Activated naive CD4-positive, alpha-beta T cell treated with anti-CD3 and anti-CD28 coated beads, Interleukin-2, amount 50 U/mL, for 16 hours (primary cell): ENCODE results near the gene SH3GL3.

Experiments
- DNase-seq: peaks from one replicate; pipeline ENCODE4 v3.0.0-alpha.2; 2020

Gene SH3GL3

DNA sequence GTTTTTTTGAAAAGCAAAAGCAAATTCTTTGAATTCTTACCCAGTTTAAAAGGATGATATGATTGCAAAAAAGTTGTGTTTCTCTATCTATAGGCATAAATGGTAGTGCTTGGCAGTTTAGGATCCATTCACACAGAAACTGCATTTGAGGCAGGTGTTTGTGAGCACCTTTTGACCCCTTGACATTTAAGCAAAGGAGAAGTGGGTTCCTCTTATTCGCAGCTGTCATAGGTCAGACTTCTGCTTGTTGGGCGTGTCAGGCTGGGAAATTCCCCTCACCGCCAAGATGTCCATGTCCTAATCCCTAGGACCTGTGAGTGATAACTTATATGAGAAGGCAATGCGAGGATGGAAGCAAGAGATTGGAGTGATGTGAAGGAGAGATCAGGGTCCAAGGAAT is 67.4 kb downstream of the SH3GL3 start:
- no peak for DNase-seq

DNA sequence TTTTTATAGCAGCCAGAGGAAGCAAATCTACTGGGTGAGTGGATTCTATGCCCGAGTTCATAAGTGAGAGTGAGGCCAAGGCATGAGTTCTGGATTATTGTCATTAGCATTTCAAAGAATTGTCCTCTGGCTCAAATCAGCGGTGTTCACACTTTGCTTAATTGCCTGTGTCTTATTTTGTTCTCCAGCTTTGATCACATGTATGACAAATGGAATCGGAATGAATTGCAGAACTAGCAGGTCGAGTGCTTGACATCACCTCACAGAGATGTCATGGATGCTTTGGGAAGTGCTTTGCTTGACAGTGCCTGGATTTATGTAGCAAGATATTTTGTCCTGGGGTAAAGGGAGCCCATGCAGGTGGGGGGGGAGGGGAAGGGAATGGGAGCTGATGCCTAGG is 68.0 kb downstream of the SH3GL3 start:
- DNase-seq = no peak

DNA sequence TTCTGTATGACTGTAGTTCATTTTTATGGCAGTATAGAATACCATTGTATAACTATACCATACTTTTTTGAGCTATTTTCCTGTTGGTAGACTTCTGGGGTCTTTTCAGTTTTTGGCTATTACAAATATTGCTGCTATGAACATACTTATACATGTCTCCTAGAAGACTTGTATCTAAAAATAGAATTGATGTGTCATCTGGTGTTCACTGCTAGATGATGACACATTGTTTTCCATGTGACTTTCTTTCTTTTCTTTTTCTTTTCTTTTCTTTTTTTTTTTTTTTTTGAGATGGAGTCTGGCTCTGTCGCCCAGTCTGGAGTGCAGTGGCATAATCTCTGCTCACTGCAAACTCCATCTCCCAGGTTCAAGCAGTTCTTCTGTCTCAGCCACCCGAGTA is 69.8 kb downstream of the SH3GL3 start:
- DNase-seq = no peak

DNA sequence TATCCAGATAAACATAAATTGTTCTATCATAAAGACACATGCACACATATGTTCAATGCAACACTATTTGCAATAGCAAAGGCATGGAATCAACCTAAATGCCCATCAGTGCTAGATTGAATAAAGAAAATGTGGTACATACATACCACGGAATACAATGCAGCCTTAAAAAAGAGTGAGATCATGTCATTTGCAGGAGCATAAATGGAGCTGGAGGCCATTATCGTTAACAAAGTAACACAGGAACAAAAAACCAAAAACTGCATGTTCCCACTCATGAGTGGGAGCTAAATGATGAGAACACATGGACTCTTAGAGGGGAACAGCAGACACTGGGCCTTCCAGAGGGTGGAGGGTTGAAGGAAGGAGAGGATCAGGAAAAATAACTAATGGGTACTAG is 79.2 kb downstream of the SH3GL3 start:
- no peak for DNase-seq

DNA sequence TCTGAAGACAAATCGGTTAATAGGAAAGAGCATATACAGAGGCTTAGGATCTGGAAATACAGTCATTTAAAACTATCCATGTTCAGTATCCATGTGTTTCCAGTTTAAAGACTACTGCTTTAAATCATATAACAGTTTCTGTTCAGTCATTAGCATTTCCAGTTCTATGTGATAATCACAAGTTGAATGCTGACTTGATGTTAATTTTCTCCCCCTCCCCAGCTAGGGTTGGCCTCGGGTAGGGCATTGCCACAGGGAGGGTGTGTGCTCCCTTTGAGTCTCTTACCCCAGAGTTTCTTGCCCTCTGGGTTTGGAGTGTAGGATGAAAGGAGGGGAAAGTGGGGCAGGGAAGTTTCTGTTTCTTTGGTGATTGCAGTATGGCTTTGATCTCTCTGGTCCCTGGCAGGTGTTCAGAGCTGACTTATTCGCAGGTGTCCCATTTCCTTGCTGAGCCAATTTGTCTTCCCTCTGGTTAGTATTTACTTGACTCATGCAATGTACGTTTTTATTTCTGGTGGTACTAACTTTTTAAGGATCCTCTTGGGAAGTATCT is 86.3 kb downstream of the SH3GL3 start:
- no peak for DNase-seq

DNA sequence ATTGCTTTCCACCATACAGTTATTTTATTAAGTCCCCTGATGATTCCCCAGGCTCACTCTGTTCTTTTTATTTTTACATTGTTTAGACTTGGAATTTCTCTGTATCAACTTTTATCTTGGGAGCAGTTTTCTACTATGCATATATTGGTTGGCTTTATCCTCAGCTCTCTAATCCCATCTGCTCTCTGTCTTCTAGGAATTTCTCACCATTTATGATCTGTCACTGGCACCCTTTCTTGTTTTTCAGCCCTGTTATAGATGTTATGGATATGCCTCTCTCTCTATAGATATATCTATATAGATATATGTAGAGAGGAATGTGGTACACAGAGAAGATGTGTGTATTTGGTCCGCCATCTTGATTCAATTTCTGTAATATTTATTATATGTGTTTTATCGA is 90.5 kb downstream of the SH3GL3 start:
- no peak for DNase-seq

DNA sequence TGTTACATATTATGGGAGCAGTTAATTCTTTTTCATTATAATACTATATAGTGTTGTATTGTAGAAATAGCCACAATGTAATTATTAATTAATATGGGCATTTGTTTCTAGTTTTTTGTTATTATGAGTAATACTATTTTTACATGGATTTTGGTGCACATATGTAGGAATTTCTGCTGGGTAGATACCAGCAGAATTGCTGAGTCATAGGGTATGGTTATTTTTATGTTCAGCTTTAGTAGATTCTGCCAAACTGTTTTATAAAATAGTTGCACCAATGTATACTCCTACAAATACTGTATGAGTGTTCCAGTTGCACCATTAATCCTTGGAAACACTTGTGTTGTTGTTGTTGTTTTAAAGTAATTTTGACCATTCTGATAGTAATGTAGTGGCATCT is 91.5 kb downstream of the SH3GL3 start:
- DNase-seq = no peak

DNA sequence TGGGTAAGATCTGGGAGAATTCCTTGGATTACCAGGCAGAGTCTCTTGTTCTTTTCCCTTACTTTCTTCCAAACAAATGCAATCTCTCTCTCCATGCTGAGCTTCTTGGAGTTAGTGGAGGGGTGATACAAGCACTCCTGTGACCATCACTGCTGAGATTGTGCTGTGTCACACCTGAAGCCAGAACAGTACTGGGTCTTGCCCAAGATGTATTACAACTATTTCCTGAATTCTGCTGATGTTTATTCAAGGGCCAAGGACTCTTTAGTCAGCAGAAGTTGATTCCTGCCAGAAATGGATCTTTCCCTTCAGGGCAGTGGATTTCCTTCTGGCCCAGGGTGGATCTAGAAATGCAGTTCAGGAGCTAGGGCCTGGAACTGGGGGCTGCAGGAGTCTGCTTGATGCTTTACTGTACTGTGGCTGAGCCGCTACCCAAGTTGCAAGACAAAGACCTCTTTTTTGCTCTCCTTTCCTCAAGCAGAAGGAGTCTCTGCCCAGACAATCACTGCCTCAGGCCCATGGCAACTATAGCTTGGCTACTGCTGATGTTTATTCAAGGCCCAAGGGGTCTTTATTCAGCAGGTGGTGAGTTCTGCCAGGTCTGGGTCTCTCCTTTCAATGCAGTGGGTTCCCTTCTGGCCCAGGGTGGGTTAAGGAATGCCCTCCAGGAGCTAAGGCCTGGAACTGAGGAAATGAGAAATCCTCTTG is 98.8 kb downstream of the SH3GL3 start:
- DNase-seq = no peak

DNA sequence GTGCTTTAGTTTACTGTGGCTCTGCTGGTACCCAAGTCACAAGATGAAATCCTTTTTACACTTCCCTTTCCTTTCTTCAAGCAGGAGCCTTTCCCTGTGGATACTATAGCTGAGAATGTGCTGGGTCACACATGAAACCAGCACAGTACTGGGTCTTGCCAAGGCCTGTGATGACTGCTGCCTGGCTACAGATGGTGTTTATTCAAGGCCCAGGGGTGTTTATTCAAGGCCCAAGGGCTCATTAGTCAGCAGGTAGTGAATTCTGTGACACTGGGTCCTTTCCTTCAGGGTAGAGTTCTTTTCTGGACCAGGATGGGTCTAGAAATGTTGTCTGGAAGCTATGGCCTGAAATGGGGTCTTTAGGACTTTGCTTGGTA is 99.4 kb downstream of the SH3GL3 start:
- no peak for DNase-seq

DNA sequence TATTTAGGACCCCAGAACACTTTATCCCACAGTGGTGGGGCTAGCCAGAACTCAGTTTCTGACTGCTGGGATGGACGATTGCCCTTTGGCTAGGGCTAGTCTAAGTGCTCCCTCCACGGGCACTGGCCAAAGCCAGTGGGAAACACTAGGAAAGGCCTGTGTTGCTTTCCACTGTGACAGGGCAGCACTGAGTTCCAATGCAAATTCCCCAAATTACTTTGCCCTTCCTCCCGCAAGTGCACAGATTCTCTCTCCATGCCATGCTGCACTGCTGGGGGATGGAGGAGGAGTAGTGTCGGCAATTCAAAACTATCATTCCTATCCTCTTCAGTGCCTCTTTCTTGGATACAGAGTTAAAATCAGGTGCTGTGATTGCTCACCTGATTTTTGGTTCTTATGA is 100.0 kb downstream of the SH3GL3 start:
- no peak for DNase-seq

DNA sequence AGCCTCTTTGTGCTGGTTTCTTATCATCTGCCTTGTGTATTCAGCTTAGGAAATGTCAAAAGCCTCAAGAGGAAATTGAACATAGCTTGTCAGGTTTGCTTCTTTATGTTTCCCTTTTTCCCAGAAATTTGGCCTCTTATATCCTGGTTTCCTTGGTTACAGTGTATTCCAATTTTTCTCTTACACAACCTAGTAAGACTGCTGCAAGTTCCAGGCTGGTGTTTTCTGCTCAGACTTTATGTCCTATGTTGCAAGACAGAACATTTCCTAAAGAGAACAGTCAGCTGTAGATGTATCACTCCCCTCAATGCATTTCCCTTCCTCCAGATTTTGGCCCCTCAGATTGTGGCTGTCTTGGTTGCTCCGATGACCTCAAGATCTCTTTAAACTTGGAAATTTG is 102.5 kb downstream of the SH3GL3 start:
- no peak for DNase-seq

DNA sequence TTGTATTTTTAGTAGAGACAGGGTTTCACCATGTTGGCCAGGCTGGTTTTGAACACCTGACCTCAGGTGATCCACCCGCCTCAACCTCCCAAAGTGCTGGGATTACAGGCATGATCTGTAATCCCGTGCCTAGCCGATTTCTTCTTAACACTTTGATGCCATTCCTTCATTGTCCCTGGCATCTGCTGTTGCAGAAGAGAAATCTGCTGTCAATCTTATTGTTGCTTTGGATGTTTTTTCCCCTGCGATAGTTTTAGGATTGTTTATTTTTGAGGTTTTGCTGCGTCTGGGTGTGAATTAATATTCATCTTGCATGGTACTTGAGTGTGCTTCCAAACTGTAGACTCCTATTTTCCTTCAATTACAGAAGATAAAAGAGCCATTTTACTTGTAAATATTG is 107.4 kb downstream of the SH3GL3 start:
- no peak for DNase-seq

DNA sequence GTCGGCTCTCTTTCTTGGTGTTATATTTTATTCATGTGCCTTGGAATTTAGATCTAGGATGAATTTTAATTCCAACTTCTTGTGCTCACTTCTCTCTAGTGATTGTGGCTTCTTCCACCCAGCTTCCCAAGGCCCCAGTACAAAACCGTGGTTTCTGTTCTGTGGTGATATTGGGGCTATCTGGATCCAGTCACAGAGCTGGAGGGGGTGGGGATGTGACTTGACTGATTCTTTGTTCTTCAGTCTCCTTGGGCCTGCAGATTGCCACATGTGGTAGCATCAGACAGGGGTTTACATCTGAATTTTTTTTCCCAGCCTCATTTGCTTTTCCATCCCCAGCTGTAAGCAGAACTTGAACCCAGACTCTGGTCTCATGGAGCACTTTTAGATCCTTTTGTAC is 108.2 kb downstream of the SH3GL3 start:
- DNase-seq = no peak

DNA sequence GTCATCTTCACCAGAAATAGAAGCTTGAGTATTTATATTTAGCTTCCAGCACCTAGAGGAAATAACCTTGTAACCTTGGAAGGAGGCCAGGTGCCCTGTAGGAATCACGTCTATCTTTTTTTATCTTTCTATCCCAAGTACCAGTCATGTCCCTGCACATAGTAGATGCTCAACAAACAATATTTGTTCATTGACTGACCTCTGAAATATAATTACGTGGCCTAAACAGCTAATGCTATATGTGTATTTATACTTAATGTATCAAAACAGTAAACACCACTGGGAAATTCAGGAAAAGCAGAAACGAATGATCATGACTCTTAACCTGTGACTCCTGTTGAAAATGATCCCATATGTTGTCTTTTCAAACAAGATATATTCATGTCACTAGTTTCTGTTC is 108.9 kb downstream of the SH3GL3 start:
- DNase-seq = no peak

DNA sequence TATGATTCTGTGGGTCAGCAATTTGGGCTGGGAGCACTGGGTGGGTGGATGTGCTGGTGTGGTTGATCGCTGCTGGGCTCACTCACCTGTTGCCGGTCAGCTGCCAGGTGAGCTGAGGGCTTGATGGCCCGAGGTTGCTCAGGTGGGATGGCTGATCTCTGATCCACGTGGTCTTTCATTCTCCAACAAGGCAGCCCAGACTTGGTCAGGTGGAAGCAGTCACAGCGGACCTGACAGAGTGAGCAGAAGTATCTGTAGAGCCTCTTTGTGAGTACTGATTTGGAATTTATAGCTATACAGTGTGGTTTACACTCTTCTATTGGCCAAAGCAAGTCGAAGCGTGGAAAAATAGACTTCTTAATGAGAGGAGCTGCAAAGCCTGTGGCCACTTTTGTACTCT is 109.6 kb downstream of the SH3GL3 start:
- no peak for DNase-seq

DNA sequence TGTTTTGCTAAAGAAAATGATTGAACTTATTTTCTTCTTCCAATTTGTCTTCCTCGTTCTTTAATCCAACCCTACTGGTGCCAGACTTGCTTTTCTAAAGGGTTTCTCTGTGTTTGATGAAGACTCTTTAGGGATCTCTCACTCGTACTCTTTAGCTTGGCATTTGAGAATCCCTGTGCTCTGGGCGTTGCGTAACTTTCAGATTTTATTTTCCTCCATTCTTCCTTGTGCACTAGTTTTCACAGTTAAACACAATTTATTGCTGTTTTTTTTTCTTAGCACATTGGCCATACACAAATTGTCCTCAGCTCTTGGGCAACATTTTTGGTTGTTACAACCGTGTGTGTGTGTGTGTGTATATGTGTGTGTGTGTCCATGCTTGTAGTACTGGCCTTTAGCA is 111.0 kb downstream of the SH3GL3 start:
- DNase-seq = no peak

DNA sequence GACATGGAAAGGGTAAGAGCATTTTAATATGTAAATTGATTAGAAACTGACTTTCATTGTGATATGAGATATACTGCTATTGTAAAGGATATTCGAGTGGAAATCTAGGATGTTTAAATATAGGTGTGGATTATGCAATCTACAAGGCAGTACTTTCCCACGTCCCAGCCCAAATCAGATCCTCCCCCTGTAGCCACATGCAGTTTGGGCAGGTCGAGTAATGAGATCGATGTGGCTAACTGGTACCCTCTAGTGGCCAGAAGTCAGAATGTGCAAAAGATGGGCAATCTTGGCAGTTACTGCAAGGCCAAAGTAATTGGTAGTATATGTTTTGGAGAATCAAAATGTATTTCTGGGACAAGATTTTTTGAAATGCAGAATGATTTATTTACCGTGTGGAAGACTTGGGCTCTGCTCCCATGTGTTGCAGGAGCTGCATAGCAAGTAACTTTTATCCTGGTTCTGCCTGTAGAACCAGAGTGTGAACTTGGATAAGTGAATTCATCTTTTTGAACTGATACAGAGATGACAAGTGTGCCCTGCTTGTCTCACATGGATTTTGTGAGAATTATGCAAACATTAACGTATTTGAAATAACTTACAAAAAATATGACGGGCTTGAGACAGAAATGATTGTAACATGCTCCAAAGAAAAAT is 112.3 kb downstream of the SH3GL3 start:
- peak; percentile 31 for DNase-seq

DNA sequence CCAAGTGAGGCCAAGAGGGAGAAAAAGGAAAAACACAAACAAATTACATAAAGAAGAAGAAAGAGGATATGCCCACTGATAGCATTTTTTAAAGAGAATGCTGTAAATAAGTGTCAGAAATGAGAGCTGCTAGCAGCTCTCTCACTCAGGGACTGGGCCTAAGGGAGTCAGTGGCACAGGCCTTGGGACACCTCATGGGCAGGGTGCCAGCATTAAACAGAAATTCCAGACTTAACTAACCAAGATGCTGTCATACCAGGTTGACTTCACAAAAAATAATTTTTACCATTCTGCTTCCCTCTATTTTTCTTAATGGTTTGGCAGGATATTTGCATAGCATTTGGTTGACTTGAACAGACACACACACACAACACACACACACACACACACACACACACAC is 114.5 kb downstream of the SH3GL3 start:
- no peak for DNase-seq

DNA sequence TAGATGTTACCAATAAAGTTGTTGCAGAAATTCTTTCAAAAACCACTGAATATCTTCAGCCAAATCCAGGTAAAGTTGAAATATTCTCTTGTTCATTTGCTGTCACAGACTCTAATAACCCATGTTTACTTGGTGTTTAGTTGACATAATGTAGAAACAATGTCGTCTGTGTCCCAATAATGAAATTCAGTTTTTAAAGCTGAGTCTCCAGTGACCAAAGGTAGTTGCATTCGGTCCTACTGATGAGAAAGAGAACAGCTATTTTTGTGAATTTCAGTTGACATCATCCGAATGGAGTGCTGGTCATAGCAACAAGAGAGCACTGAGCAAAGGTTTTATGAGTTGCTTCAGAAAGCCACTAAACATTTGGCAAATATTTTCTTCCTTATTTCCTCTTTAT is 118.0 kb downstream of the SH3GL3 start:
- no peak for DNase-seq

DNA sequence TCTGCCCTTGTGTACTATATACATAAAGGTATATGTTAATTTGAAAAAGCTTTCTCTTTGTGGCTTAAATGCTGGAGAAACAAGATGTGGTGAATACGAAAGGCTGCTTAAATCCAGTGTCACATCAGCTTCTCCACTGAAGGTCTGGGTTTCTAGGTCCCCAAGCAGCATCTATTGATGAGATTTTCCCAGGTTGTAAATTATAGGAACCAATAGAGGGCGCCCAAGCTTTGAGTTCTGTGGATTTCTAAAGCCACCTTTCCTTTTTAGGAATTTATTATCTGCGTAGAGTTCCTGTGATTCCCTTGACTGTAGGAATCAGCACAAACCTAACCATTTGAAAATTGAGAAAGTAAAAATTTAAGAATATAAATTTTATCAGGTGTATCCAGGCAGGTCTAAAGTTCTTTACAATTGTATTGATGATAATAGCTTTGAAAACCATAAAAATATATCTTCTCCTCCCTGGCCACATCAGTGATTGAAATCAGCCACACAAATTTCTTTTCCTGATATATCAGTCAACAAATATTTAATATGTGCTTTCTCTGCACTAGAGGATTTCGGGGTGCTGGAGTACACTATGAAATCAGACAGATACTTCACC is 118.5 kb downstream of the SH3GL3 start:
- DNase-seq = no peak

DNA sequence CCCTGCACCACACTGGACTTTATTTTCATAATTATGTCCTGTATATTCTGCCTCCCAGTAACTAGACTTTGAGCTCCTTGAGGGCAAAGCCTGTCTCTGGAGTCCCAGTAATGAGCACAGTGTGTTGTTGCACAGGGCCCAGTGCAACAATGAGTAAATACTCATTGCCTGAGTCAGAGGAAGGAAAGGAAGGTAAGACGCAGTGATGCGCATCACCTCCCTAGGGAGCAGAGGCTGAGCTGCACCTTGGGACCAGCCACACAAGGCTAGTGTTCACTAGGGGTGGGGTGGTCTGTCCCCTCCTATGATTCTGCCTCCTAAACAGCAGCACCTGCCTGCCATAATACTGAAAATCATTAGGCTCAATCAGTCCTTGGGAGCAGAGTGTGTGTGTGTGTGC is 120.2 kb downstream of the SH3GL3 start:
- no peak for DNase-seq

DNA sequence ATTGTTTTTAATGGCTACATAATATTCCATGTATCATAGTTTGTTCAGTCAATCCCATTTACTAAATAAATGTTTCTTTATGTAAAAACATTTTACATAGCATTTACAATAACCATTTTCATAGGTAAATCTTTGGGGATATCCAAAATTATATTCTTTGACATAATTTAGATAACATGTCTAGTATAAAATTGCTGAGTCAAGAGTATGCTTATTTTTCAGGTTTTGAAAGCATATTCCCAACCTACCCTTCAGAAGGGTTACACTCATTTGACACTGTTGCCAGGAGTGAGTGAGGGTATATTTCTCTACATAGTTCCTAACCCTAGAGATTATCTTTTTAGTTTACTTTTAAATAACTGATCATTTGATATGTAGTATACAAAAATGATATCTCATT is 122.2 kb downstream of the SH3GL3 start:
- no peak for DNase-seq

DNA sequence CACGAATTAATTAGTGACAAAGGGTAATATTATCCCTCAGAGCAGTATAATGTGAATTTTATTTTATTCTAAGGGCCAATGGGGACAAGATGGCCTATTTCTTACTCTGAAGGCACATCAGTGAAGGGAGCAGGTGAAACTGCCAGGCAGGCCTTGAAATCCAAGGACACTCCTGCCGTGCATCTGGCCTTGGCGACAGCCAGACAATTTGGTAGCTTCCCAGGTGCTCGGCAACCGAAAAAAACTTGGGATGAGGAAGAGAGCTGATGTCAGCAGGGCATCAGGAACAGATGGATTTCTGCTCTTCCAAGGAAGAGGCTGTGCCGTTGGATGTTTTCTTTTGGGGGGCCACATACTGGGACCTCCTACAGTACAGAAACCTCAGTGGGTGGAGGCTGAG is 123.6 kb downstream of the SH3GL3 start:
- no peak for DNase-seq
